IPS DF 6.9 (cell line): ENCODE data around the gene KCNJ5.
"Not testable (repeated sequence)": the region's sequence is repeated elsewhere in the genome, so short reads cannot be mapped to it uniquely, and the experiment has no call there.

Source experiments
- DNase-seq: peaks from one replicate; pipeline ENCODE4 v3.0.0-alpha.2; 2013; ENCODE audit warnings: low read depth, low spot score
- H3K27ac ChIP-seq: one replicate; pipeline ENCODE4 v1.5.1; 2013; ENCODE audit warnings: low read length, control low read depth
- H3K27me3 ChIP-seq: 2 replicates; pipeline ENCODE4 v1.6.1; 2013; ENCODE audit warnings: mild to moderate bottlenecking, low read length; ENCODE audit not compliant: control insufficient read depth, insufficient read depth
- H3K36me3 ChIP-seq: 2 replicates; pipeline ENCODE4 v1.6.1; 2013; ENCODE audit warnings: low read length; ENCODE audit not compliant: control insufficient read depth, insufficient read depth
- H3K4me1 ChIP-seq: 2 replicates; pipeline ENCODE4 v1.6.1; 2013; ENCODE audit warnings: low read length; ENCODE audit not compliant: control insufficient read depth, insufficient read depth
- H3K4me3 ChIP-seq: 2 replicates; pipeline ENCODE4 v1.5.1; 2013; ENCODE audit warnings: mild to moderate bottlenecking, low read length
- H3K9me3 ChIP-seq: 2 replicates; pipeline ENCODE4 v1.6.1; 2013; ENCODE audit warnings: low read length, inconsistent platforms; ENCODE audit not compliant: control insufficient read depth, insufficient read depth
- WGBS: extraction: QIAGEN DNeasy Blood & Tissue Kit; methylation state at CpG from one replicate; pipeline ENCODE4 v1.1.7; 2013; ENCODE audit warnings: mixed read lengths, missing lambda C conversion rate; ENCODE audit not compliant: insufficient read length, insufficient coverage; 5-methylcytosine and 5-hydroxymethylcytosine counted together

Gene KCNJ5

GRCh38 chr11:128913806-128914205 is 22.6 kb downstream of the KCNJ5 start:
- H3K4me3 ChIP-seq: no peak overlapping the region
- H3K36me3 ChIP-seq: no peaks in the 10 kb centered on the region
- no CpG with 5 or more reads among the region's 5 CpGs for WGBS
- H3K27ac ChIP-seq: no peak overlapping the region
- H3K9me3 ChIP-seq: no peaks in the 10 kb centered on the region
- no peaks in the 10 kb centered on the region for H3K4me1 ChIP-seq
- DNase-seq: no peak
- no peaks in the 10 kb centered on the region; the same call in 1 of the 2 replicates for H3K27me3 ChIP-seq

DNA sequence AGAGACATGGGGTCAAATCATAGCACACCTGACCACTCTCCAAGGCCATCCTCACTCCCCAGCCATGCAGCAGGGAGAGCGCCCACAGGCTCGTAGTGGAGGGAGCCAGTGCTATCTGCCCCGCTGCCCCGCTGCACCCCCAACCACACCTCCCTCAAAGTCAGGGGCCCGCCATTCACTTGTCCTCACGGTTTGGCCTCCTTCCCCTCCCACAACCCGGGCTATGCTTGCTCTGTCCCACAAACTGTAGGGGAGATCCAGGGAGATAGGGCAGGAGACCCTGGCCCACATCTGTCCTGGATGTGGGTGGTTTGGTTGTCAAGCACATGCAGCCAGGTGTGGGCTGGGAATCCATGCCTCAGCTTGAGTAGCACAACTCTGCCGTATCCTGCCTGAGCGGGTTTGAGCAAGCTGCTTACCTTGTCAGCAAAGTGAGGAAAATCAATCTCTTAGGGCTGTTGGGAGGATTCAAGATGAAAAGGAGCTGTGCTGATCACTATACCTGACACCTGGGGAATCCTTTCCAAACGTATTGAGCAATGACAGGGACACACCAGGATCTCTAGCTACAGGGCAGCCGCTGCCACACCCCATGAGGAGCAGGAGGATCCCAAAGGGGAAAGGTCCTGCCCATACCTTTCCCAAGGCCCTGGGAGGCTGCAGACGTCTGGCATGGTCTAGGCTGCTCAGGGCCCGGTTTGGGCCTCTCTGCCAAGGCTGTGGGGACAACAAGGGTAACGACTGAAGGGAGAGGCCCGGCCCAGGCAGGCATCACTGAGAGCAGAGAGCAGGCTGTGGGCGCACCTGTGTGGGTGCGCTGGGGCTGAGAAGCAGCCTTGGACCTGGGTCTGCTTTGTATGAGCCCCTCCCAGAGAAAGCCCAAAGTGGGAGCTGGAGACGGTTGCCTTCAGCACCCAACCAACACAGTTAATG is 23.3 kb downstream of the KCNJ5 start:
- Histone ChIP-seq H3K4me3 (no peak overlapping the region), H3K27ac (no peak overlapping the region), H3K36me3 (no peaks in the 10 kb centered on the region), H3K9me3 (no peaks in the 10 kb centered on the region), H3K27me3 (no peaks in the 10 kb centered on the region; the same call in 1 of the 2 replicates), H3K4me1 (no peaks in the 10 kb centered on the region)
- no CpG with 5 or more reads among the region's 18 CpGs for WGBS
- DNase-seq: no peak

GRCh38 chr11:128915149-128915521 is 24.0 kb downstream of the KCNJ5 start:
- no peak for DNase-seq
- H3K36me3 ChIP-seq: no peaks in the 10 kb centered on the region
- no peak overlapping the region for H3K4me3 ChIP-seq
- H3K27me3 ChIP-seq: no peaks in the 10 kb centered on the region; the same call in 1 of the 2 replicates
- H3K9me3 ChIP-seq: no peaks in the 10 kb centered on the region
- H3K4me1 ChIP-seq: no peaks in the 10 kb centered on the region
- no peak overlapping the region for H3K27ac ChIP-seq
- WGBS: no CpG with 5 or more reads among the region's 6 CpGs

DNA sequence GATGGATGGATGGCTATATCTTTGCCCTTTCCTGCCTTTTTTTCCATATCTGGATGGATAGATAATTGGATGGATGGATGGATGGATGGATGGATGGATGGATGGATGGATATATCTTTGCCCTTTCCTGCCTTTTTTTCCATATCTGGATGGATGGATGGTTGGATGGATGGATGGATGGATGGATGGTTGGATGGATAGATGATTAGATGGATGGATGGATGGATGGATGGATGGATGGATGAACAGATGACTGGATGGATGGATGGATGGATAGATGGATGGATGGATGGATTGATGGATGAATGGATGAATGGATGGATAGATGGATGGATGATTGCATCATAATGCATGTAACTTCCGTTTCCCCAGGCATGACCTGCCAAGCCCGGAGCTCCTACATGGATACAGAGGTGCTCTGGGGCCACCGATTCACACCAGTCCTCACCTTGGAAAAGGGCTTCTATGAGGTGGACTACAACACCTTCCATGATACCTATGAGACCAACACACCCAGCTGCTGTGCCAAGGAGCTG is 24.9 kb downstream of the KCNJ5 start:
- Histone ChIP-seq H3K27ac (no peak overlapping the region), H3K4me1 (no peaks in the 10 kb centered on the region), H3K9me3 (no peaks in the 10 kb centered on the region), H3K27me3 (no peaks in the 10 kb centered on the region; the same call in 1 of the 2 replicates), H3K4me3 (no peak overlapping the region), H3K36me3 (no peaks in the 10 kb centered on the region)
- WGBS: no CpG with 5 or more reads among the region's 3 CpGs
- no peak for DNase-seq

DNA sequence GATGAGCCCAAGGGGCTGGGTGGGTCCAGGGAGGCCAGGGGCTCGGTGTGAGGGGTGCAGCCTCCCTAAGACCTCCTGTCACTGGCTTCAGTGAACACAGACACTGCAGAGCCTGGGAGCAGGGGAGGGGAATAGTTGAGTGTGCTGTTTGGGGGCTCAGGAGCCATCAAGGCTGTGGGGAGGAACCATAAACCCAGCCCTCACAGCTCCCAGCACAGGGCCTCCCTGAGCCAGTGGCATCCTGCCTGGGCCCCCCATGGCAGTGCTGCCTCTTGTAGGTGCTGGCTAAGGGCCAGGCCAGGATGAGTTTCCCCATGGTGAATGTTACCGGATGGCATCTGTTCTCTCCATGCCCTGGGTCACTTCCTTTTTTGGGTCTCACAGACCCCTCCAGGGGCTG is 25.5 kb downstream of the KCNJ5 start:
- Histone ChIP-seq H3K9me3 (no peaks in the 10 kb centered on the region), H3K4me3 (no peak overlapping the region), H3K36me3 (no peaks in the 10 kb centered on the region), H3K27me3 (no peaks in the 10 kb centered on the region; the same call in 1 of the 2 replicates), H3K4me1 (no peaks in the 10 kb centered on the region), H3K27ac (no peak overlapping the region)
- DNase-seq: no peak
- no CpG with 5 or more reads among the region's 2 CpGs for WGBS

DNA sequence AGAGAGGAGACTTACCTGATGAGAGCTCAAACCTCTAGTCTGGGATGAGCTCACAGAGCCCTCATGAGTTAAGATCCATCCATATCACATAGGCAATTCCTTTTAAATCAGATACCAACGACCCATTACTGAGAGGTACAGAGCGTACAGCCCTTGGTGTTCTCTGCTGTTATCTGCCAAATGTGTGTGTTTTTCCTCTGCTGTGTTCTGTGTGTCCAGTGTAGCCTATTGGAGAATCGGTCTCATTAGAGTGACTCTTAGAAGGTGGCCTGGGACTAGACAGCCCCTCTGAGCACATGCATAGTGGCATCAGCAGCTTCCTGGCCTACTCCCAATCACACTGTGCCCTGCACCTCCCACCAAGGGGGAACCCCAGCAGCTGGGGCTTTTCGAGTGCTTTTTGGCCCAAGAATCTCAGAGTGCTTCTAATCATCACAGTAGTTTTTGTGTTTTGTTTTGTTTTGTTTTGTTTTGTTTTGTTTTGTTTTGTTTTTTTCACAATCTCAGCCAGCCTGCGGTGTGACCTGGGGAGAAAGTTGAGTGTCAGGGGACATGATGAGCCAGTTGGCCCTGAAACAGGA is 26.1 kb downstream of the KCNJ5 start:
- DNase-seq: no peak
- Histone ChIP-seq H3K9me3 (no peaks in the 10 kb centered on the region), H3K27me3 (no peaks in the 10 kb centered on the region; the same call in 1 of the 2 replicates), H3K36me3 (no peaks in the 10 kb centered on the region), H3K4me3 (no peak overlapping the region), H3K4me1 (no peaks in the 10 kb centered on the region), H3K27ac (no peak overlapping the region)
- WGBS: no CpG with 5 or more reads among the region's 5 CpGs

GRCh38 chr11:128919216-128919615 is 28.1 kb downstream of the KCNJ5 start:
- Histone ChIP-seq H3K4me3 (no peak overlapping the region), H3K4me1 (no peaks in the 10 kb centered on the region), H3K36me3 (no peaks in the 10 kb centered on the region), H3K9me3 (no peaks in the 10 kb centered on the region), H3K27me3 (peaks cover 5% of the 10 kb centered on the region; the same call in 1 of the 2 replicates), H3K27ac (no peak overlapping the region)
- DNase-seq: no peak
- whole genome bisulfite sequencing: no CpG with 5 or more reads among the region's 5 CpGs

DNA sequence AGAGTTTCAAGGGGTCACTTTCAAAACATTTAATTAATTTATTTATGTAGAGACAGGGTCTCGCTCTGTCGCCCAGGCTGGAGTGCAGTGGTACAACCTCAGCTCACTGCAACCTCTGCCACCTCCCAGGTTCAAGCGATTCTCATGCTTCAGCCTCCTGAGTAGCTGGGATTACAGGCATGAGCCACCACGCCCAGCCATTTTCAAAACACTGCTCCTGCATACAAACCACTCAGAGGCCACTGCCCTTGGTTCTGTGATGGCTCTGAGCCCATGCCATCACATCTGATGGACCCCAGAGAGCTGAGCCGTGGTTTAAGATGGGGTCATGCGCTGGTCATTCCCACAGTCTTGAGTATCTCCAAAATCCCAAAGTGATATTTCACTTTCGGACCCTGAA is 28.5 kb downstream of the KCNJ5 start:
- WGBS: no CpG with 5 or more reads among the region's 7 CpGs
- H3K4me3 ChIP-seq, DNase-seq, H3K27ac ChIP-seq, H3K9me3 ChIP-seq, H3K4me1 ChIP-seq, H3K27me3 ChIP-seq, H3K36me3 ChIP-seq: not testable (repeated sequence)

DNA sequence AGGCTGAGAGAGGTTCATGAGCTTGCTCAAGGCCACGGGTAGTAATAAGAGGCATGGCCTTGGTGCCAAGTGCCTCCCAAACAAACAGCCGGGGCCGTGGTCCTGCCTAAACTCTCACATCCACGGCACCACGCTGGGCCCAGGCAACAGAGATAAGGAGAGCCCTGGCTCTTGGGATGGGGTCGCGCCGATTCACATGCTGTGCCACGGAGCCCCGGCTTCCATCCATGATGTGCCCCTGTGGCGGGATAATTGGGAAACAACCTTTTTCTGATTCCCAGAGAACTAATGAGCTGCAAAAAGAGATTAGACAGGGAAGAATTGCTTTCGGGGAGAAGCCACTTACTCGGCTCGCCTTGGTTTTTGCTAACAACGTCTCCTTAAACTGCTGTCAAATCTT is 29.5 kb downstream of the KCNJ5 start:
- Histone ChIP-seq H3K27ac (no peak overlapping the region), H3K9me3 (no peaks in the 10 kb centered on the region), H3K4me1 (no peaks in the 10 kb centered on the region), H3K27me3 (peaks cover 5% of the 10 kb centered on the region; the same call in 1 of the 2 replicates), H3K4me3 (no peak overlapping the region), H3K36me3 (no peaks in the 10 kb centered on the region)
- DNase-seq: no peak
- WGBS: no CpG with 5 or more reads among the region's 15 CpGs

- H3K27ac ChIP-seq: no peak overlapping the region
- DNase-seq: no peak
- no peaks in the 10 kb centered on the region for H3K9me3 ChIP-seq
- H3K4me3 ChIP-seq: no peak overlapping the region
- H3K36me3 ChIP-seq: no peaks in the 10 kb centered on the region
- no CpG with 5 or more reads among the region's 4 CpGs for WGBS
- H3K4me1 ChIP-seq: peaks cover 3% of the 10 kb centered on the region; the same call in 1 of the 2 replicates
- H3K27me3 ChIP-seq: peaks cover 15% of the 10 kb centered on the region
Measured at GRCh38 chr11:128921793-128922192, 30.6 kb downstream of the KCNJ5 start.
